ENCODE data around the gene EFHD2.
"Not testable (repeated sequence)": the region's sequence is repeated elsewhere in the genome, so short reads cannot be mapped to it uniquely, and the experiment has no call there.

Gene EFHD2

GRCh38 chr1:15388201-15388880, 21.3 kb upstream of the EFHD2 start:
- DNase-seq (ENCODE audit: low read depth) = no peak

DNA sequence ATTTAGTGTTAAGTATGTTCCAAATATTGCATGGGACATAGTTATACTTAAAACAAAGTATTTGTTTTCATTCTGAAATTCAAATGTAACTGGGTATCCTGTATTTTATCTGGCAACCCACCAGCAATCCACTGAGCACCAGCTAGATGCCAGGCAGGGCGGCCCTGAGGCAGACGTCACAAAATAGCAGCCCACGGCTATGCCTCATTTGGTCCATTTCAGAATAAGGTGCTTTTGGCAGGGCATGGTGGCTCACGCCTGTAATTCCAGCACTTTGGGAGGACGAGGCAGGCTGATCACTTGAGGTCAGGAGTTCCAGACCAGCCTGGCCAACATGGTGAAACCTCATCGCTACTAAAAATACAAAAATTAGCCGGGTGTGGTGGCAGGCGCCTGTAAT, 19.9 kb upstream of the EFHD2 start:
- DNase-seq (ENCODE audit: low read depth) = not testable (repeated sequence)

DNA sequence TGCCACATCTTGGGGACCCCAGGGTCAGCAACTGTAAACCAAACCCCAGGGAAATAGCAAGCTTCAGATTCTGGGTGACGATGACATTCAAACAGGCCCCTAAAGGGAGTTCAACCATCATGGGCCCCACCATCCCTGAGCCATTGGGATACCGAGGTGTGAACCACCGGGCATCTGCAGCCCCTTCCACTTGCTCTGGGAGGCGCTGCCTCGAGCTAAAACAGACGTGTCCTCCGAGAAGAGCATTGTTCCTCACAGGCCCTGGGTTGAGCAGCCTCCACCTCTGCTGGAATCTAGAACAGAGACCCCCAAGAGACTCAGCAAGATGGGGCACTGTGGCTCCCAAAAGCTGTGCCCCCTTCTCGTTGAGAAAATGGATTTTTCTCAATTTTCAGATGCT, 19.0 kb upstream of the EFHD2 start:
- no peak for DNase-seq (ENCODE audit: low read depth)

DNA sequence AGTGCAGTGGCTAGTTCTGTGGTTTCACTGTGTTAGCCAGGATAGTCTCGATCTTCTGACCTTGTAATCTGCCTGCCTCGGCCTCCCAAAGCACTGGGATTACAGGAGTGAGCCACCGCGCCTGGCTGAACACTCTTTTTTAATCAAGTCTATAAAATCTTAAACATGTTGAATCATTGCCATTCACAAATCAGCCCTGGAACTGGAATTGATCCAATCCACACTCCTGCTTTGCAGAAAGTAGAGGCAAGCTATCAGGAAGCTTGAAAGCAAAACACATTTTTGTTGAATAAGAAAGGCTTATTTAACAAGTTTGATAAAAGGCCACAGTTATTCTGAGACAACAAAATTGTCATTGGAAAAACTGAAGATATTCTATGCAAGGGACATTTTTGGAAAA, 18.3 kb upstream of the EFHD2 start:
- DNase-seq (ENCODE audit: low read depth) = no peak

DNA sequence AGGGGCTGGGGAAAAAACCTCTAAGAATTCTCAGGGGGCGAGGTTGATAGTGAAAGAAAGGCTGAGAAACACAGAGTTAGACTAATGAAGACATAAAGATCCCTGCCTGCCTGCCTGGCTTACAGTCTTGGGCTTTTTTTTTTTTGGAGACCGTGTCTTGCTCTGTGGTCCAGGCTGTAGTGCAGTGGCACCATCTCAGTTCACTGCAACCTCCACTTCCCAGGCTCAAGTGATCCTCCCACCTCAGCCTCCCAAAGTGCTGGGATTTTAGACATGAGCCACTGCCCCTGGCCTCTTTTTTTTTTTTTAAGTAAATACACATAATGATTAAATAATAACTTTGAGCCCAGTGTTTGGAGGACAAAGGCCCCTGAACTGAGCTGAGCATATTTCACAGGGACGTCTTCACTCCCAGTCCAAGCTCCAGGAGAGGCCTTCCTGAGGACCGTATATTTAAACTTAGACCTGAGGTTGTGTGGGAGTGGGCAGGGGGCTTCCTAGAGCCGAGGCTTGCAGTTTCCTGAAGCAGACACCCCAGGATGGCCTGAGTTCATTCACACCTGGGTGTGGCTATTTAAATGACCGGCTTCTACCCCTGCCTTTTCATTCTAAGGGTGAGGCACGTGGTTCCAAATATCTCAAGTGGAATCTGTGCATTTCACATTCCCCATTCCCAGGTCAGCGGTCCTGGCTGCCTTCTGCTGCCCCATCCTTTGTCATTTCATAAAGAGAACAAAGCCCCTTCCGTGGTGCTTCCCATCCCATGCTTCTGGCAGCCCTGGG, 16.0 kb upstream of the EFHD2 start:
- DNase-seq (ENCODE audit: low read depth) = no peak

GRCh38 chr1:15394258-15394690, 15.4 kb upstream of the EFHD2 start:
- no peak for DNase-seq (ENCODE audit: low read depth)

GRCh38 chr1:15397236-15397635, 12.5 kb upstream of the EFHD2 start:
- no peak for DNase-seq (ENCODE audit: low read depth)

DNA sequence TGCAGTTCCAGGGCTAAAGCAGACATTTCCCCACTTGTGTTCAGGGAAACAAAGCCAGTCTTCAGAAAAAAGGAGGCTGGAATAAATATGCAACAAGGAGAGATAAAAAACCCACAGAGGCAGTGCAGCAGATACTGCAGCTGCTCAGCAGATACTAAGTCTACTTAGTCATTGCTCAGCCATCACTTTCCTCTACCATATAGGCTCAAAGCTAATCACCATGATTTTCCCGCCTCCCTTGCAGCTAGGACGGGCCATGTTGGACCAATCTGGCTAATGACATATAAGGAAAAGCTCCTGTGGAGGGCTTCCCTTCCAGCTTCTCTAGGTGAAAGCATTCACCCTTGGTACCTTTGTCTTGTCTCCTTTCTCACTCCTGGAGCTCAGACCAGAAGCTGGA, 10.0 kb upstream of the EFHD2 start:
- DNase-seq (ENCODE audit: low read depth) = no peak

DNA sequence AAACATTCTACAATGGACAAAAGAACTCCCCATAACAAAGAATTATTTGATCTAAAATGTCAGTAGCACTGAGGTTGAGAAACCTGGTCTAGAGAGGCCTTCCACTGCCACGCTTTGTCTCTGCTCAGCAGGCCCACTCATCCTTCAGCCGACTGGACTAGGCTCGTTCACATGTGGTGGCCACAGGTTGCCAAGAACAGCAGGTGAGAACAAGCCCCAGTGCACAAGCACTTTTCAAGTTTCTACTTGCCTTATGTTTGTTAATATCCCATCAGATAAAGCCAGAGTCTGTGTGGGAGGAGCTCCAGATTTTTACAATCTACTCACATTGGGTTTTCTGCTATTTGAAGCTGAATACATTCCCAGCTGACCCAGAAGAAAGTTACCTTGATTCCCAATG, 9.1 kb upstream of the EFHD2 start:
- no peak for DNase-seq (ENCODE audit: low read depth)

GRCh38 chr1:15401391-15402055, 8.2 kb upstream of the EFHD2 start:
- no peak for DNase-seq (ENCODE audit: low read depth)

DNA sequence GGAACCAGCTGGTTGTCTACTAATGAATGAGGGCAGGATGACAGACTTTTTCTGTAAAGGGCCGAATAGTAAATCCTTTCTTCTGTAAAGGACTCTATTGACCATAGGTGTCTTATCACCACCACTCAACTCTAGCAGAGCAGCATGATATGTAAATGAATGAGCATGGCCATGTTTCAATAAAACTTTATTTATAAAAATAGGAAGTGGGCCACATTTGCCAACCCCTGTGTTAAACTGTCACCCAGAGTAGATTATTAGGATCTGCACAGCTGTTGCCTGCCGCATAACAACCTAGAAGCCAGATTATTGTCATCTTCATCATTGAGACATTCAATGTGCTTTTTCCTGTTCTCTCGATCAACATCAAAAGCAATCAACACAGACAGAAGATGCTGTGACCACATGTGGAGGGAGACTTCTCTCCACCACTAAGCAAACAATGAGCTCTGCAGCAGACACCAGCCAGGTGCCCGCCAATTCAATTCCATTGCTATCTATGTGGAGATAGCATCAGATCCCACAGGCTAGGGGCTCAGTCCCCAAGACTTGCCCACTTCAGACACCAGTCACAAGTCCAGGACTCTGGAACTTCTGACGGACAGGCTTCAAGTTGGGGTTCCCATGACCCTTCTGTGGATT, 6.8 kb upstream of the EFHD2 start:
- no peak for DNase-seq (ENCODE audit: low read depth)

DNA sequence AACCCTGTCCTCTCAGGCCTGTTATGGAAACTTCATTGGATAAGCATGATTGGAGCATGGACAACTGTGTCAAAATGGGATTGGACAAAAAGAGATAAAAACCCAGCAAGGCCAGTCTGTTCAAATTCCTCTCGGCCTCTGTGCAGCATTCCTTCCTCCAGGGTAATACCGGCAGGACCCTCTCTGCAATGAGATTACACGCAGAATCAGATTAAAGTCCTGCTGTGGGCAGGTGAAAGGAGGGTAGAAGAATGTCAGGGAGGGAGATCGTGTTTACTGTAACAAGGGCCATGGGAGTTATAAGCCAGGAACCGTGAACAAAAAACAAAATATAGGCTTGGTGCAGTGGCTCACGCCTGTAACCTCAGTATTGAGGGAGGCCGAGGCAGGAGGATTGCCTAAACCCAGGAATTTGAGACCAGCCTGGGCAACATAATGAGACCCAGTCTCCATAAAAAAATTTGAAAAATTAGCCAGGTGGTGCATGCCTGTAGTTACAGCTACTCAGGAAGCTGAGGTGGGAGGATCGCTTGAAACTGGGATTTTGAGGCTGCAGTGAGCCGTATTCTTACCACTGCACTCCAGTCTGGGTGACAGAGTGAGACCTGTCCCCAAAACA, 5.6 kb upstream of the EFHD2 start:
- no peak for DNase-seq (ENCODE audit: low read depth)

- no peak for DNase-seq (ENCODE audit: low read depth)
Measured at GRCh38 chr1:15405106-15405850, 4.4 kb upstream of the EFHD2 start.

DNA sequence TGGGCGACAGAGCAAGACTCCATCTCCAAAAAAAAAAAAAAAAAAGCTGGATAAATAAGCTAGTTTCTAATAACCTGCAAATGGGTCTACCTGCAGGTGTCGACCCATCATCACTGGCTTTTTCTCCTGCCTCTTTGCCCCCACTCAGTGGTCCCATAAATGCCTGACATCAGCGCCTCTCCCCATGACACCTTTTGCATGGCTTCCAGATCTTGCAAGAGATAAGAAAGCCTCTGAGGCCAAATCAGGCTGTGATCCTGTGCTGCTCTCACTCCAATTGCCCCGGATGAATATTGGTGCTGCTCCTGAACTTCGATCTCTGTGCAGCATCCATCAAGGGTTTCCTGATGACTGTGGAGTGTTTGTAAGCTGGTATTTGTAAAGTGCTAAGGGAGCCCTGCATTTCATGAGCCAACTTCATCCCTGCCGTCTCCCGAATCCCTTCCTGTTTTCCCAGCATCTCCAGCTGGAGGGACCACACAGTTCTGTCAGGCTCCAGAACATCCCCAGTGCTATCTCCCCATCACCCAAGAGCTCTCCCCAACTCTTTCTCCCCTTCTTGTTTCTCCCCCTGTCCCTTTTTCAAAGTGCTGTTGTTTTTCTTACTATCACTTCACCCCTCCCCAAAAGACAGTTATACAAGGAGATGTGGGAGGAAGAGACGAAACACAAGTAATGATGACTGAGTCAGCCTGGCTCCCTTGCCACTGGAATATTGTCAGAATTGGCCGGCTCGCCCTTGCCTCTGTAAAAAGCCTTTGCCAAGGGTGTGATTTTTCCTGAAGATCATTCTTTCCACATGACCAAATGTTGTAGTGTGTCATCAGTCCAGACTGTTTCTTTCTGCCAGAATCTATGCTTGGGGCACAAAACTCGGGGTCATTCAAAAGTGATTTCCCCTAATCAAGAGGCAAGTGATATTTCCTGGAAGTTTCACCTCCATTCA, 2.8 kb upstream of the EFHD2 start:
- no peak for DNase-seq (ENCODE audit: low read depth)

GRCh38 chr1:15407580-15407979, 2.1 kb upstream of the EFHD2 start:
- DNase-seq (ENCODE audit: low read depth) = no peak

GRCh38 chr1:15408890-15409387, 749 bp upstream of the EFHD2 start:
- no peak for DNase-seq (ENCODE audit: low read depth)

GRCh38 chr1:15410223-15410883, 665 bp downstream of the EFHD2 start:
- no peak for DNase-seq (ENCODE audit: low read depth)

- DNase-seq (ENCODE audit: low read depth) = no peak
Measured at GRCh38 chr1:15410884-15411245, 1.2 kb downstream of the EFHD2 start.

DNA sequence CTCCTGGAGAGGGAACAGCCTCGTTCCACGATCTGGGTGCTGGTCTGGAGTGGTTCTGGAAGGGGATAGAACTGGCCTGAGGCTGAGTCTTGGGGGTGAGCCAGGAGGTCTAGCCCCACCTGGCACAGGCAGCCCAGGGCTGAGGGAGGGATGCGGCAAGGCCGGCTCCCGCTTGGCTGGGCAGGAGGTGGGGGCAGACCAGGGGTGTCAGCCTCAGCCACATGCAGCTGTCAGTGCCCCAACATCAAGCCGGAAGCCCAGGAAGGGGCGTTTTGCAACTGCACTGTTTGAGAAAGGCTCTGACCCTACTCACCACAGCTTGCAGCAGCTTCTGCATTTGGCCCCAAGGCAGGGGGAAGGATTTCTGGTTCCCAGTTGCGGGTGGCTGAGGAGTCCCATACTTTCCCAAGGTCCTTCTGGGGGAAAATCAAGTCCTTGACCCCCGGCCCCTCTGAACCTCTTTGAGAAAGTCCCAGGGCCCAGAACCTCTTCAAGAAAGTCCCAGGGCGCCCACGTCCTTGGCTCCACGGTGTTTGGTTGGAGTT, 2.0 kb downstream of the EFHD2 start:
- DNase-seq (ENCODE audit: low read depth) = peak; percentile 43

All from activated gamma-delta T cell treated with anti-CD3 and anti-CD28 coated beads, Interleukin-2, amount 50 U/mL, for 16 hours (primary cell).